ENCODE measurements around the gene TCP11X1.
"Not testable (repeated sequence)": the region's sequence is repeated elsewhere in the genome, so short reads cannot be mapped to it uniquely, and the experiment has no call there.

DNA sequence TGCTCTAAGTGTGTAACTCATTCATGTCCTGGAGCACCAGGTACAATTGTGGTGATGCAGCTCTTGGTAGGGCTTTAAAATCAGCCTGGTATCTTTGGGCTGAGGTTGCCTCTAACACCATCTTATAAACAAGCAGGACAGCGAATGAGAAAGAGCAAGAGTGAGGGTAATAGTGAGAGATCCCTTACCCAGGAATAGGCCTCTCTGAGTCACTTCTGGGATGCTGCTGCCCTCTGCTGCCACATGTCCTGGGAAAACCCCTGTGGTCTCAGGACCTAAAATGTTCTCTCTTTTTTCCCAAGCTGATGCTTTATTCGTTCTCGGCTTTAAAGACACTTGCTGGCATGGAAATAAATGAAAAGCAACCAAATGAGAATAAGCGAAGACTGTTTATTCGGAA lies 7.2 kb upstream of the TCP11X1 start:
- TF ChIP-seq EZH2 (IDR thresholded peaks at IDR 0.05; ENCODE audit: insufficient read depth, low read length) = not testable (repeated sequence)
- TF ChIP-seq, protein P1, sequence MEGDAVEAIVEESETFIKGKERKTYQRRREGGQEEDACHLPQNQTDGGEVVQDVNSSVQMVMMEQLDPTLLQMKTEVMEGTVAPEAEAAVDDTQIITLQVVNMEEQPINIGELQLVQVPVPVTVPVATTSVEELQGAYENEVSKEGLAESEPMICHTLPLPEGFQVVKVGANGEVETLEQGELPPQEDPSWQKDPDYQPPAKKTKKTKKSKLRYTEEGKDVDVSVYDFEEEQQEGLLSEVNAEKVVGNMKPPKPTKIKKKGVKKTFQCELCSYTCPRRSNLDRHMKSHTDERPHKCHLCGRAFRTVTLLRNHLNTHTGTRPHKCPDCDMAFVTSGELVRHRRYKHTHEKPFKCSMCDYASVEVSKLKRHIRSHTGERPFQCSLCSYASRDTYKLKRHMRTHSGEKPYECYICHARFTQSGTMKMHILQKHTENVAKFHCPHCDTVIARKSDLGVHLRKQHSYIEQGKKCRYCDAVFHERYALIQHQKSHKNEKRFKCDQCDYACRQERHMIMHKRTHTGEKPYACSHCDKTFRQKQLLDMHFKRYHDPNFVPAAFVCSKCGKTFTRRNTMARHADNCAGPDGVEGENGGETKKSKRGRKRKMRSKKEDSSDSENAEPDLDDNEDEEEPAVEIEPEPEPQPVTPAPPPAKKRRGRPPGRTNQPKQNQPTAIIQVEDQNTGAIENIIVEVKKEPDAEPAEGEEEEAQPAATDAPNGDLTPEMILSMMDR (IDR thresholded peaks at IDR 0.05; ENCODE audit: insufficient read depth, low read depth, low read length) = not testable (repeated sequence)

Data from astrocyte (in vitro differentiated cells and primary cell).